Hepatic stellate cell (primary cell): ENCODE measurements around the gene ADAM21.
"Not testable (repeated sequence)": the region's sequence is repeated elsewhere in the genome, so short reads cannot be mapped to it uniquely, and the experiment has no call there.

ENCODE experiments used
- DNase-seq: peaks from one replicate; pipeline ENCODE4 v3.0.0; 2011; ENCODE audit warnings: low spot score

The ADAM21 gene

DNA sequence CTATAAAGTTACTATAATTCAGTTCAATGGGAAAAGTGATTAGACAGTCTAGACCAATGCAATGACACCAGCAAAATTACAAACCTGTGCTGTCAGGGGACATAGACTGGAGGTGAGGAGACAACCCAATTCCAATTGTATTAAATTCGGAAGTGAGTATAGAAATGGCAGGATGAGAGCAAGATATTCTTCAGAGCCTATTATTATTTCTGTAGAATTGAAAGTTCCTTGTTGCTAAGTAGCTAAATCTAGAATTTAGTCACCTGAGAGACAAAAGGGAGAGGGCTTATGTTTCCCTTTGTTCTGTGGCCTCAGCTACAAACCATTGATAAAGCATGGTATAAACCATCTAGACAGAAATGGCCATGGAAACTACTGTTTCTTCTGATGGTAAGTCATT, at the start of gene ADAM21:
Gene ADAM21 (plus strand): TSS at position 301 of the 400 bp plus-strand sequence. CDS start 5,326 bp downstream, outside the sequence.
- DNase-seq = no peak

DNA sequence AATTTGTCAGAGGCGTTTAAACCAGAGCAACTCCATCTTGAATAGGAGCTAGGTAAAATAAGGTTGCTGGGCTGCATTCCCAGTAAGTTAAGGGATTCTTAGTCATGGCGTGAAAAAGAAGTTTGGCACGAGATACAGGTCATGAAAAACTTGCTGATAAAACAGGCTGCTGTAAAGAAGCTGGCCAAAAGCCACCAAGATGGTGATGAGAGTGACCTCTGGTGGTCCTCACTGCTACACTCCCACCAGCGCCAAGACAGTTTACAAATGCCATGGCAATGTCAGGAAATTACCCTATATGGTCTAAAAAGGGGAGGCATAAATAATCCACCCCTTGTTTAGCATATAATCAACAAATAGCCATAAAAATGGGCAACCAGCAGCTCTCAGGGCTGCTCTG, 48.6 kb upstream of the ADAM21 start:
- not testable (repeated sequence) for DNase-seq

DNA sequence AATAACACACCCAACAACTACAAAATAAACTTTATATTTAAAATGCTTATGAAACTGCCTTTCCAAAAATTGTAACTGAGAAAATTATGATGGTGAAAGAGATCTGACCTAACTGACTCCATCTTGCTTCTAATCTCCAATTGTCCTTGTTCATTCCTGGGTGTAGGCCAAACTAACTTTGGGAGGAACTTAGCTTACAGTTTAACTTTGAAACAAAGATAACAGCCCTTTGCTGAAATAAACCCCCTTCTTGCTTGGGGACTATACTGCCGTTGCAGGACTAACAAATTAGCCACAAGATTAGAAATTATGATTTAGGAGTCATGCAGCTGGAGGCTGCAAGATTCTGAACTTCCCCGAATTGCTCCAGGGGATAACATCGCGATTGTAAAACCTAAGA, 45.8 kb upstream of the ADAM21 start:
- DNase-seq = not testable (repeated sequence)

DNA sequence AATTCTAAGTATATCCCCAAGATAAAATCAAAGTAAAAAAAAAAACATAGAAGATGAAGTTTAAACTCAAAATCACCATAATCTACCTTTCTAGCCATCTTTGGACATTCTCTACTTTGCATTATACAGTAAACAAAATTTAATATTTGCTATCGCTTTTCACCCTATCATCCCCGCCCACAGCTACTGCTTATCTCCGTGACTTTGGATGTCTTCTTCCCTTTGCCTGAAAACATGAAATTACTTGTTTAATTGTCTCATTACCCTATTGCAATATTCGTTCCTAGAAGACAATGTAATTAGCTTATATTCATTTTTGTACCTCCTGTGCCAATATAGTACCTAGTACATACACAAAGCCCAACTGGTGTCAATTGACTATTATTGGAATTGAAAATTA, 44.4 kb upstream of the ADAM21 start:
- no peak for DNase-seq

DNA sequence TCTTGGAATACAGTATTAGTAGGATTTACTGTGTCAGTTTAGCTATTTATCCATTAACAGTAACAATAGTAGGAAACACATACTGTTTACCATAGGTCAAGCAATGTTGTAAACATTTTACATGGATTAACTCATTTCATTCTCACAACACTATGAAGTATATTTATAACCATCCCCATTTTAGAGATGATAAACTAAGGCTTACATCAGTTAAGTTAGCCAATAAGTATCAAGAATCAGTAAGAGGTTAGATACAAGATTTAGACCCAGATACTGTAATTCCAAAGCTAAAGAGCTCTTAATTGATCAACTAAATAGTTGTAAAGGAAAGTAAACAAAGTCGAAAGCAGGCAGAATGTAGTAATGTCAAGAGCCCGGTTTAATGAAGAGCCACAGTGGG, 36.2 kb upstream of the ADAM21 start:
- no peak for DNase-seq

GRCh38 chr14:70416338-70416724, 35.6 kb upstream of the ADAM21 start:
- peak; percentile 18 for DNase-seq

GRCh38 chr14:70416725-70417349, 35.1 kb upstream of the ADAM21 start, which contains the start of gene SYNJ2BP:
Gene SYNJ2BP (minus strand): TSS chr14:70417090. CDS start chr14:70416963, 127 bp downstream.
- DNase-seq = peak; percentile 79

DNA sequence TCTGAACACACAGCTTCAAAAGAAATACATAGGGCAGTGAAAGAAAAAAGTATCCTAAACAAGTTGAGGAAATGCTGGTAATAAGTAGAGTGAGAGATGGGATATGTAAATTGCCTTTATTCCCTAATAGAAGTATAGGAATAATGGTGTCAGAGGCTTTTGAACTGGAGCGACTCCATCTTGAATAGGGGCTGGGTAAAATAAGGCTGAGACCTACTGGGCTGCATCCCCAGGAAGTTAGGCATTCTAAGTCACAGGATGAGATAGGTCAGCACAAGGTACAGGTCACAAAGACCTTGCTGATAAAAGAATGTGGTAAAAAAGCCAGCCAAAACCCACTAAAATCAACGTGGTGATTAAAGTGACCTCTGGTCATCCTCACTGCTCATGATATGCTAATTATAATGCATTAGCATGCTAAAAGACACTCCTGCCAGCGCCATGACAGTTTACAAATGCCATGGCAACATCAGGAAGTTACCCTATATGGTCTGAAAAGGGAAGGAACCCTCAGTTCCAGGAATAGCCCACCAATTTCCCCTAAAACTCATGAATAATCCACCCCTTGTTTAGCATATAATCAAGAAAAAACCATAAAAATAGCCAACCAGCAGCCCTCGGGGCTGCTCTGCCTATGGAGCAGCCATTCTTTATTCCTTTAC, 32.6 kb upstream of the ADAM21 start:
- not testable (repeated sequence) for DNase-seq

- DNase-seq = no peak
These were observed 29.4 kb upstream of the ADAM21 start for GRCh38 chr14:70422538-70422937.

- DNase-seq = no peak
These were observed 26.6 kb upstream of the ADAM21 start for GRCh38 chr14:70425354-70425753.

GRCh38 chr14:70426555-70426954, 25.4 kb upstream of the ADAM21 start:
- DNase-seq = not testable (repeated sequence)

DNA sequence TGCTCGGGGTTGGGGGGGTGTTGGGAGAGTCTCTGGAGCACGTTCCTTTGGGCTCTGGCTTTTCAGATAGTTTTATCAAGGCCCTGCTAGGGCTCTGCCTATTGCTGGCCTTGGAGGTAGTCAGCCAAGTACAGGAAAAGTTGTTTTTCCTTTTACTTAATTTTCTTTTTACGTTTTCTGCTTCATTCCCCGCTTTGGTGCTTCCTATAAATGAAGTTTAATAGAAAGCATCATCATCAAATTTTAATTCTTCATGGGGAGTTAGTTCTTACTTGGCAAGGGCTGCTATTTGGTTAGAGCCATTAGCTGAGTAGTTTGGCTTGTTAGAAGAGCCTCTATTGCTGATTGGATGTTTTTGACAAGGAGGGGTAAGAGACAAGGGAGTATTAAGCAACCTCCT, 15.1 kb upstream of the ADAM21 start:
- no peak for DNase-seq

- DNase-seq = no peak
These were observed 10.3 kb upstream of the ADAM21 start for GRCh38 chr14:70441641-70442040.

- DNase-seq = no peak
These were observed 9.2 kb upstream of the ADAM21 start for GRCh38 chr14:70442750-70443149.

- peak; percentile 5 for DNase-seq
These were observed 3.2 kb upstream of the ADAM21 start for GRCh38 chr14:70448633-70449340.

DNA sequence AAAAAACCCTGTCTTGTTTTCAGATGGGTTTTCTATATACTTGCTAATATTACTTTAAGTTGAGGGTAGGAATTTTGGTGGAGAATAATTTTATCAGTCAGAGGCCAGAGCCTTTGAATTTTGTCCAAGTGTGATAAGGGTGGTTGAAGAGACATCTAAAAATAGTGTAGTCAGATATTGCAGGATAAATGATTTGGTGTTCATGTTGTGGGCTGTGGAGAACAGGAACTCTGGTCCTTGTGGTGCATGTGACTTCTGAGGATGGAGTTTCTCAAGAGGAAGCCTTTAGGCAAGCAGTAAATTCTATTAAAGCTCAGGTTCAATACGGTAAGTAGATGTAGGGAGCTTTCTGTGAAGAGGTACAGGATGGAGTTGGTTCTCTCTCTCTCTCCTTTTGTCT, 2.8 kb downstream of the ADAM21 start:
- no peak for DNase-seq

DNA sequence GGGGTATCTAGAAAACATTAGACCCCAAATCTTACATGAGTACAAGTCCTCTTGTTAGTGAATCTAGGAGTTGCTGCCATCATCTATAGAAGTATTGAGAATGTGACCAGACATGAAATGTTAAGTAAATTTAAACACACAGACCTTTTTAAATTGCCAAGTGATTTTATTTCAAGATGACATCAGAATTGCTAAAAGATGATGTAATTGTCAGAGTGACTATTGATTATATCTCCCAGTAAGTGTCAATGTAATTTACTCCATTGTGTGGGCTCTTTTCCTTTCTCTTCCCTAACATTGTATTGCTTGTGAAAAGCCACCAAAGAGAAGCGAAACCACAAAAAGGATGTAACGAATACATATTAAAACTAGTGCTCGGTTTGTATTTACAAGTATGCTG, 16.8 kb downstream of the ADAM21 start:
- no peak for DNase-seq

DNA sequence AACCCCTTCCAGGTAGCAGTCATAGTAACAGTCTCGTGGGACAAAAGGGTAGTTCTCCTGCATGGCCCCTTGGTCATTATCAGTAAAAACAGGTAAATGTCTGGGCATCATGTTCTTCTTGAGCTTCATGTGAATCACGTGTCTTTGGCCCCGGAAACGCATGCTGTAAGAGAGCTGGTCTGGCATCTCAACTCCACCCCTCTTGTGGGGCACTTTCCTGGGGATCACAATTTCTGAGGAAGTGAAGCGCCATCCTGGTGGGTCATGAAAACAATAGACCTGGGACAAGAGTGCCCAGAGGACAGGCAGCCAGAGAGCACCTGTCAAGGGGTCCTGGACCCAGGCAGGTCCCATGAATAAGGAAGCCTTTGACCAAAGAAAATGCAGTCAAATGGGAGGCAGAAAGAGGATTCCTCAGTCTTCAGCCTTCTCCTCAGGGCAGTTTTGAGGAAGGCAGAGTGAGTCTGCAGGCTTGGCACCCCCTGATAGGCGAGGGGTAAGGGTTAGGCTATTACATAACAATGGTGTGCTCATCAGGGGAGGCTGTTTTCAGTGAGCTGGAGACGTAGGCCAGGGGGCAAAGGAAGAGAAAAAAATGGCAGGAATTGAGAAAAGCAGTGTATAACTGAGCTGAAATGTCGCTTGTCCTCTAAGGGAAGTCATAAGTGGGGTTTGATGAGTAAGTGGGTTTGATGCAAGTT, 19.0 kb downstream of the ADAM21 start:
- DNase-seq = not testable (repeated sequence)

DNA sequence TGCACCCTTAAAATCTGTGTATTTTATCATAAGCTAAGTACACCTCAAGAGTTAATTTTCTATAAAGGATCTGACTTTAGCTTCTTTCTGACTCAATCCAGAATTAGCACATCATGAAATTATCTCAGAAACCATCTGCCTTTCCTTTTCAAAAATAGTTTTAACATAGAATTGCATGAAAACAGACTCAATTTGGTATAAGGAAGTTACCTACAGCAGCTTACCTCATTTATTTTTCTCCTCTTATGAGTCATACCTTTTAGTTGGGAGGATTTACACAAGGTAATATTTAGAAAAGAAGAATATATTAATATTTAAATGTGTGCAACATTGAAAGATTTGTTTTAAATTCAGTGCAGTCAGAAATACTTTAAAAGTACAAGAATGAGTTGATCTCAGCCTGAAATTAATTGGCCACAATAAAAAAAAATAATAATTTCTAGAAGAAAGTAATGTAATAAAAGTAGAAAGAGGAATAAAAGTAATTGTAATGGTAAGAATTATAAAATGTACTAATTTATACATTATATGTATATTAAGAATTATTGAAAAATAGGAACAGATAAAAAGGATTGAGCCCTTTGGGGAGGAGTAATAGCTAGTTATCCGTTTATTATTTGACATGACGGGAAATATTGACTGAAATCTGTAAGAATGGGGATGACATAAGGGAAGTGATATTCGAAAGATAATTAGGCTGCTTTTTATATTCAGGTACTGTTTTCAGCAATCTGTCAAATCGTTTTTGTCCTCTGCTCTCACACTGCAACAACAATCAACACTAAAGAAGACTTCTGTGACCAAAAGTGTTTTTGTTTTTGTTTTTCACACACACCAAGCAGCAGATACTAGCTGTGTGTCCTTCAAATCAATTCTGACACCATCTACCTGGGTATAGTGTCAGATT, 20.5 kb downstream of the ADAM21 start:
- DNase-seq = no peak

GRCh38 chr14:70473825-70474224, 21.9 kb downstream of the ADAM21 start:
- DNase-seq = no peak

DNA sequence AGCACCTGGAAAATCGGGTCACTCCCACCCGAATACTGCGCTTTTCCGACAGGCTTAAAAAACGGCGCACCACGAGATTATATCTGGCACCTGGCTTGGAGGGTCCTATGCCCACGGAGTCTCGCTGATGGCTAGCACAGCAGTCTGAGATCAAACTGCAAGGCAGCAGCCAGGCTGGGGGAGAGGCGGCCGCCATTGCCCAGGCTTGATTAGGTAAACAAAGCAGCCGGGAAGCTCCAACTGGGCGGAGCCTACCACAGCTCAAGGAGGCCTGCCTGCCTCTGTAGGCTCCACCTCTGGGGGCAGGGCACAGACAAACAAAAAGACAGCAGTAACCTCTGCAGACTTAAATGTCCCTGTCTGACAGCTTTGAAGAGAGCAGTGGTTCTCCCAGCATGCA, 23.5 kb downstream of the ADAM21 start:
- DNase-seq = not testable (repeated sequence)
